ENCODE measurements around the gene FGF3. TPM values are rescaled to one million over a fixed set of nuclear protein-coding genes. Genes with fewer than 3 reads are reported as not detected.

FGF3 gene
- total RNA-seq, 1 donor from 2014 or later = not detected

DNA sequence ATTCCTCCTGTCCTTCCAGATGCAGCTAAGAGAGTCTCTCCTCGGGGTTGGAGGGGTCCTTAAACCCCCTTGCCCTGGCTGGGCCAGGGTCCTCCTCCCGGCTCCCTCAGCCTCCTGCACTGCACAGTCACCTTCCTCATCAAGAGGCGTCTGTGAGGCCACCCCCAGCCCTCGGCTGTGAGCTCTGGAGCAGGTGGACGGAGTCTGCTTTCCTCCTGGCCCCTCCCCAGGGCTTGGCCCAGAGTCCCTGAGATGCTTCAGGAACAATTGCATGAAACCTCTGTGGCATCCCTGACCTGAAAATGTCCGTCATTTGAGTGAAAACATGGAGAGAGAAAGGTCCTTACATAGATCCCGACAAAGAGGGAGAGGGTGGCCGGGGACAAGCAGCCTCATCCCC is 6.7 kb upstream of the FGF3 start:
- Mint-ChIP-seq H3K27me3 (ENCODE audit: low read depth) (peaks cover 8% of the 10 kb centered on the region), H3K36me3 (ENCODE audit: low read depth) (no peaks in the 10 kb centered on the region), H3K9me3 (no peaks in the 10 kb centered on the region), H3K27ac (no peak overlapping the region), H3K4me3 (ENCODE audit: low read depth) (no peak overlapping the region), H3K4me1 (ENCODE audit: low read depth) (no peaks in the 10 kb centered on the region)
- no peak for DNase-seq (ENCODE audit: low spot score)
- intact Hi-C loops (cut with micrococcal nuclease) = no loop called here

GRCh38 chr11:69825037-69825834 is 6.0 kb upstream of the FGF3 start:
- DNase-seq (ENCODE audit: low spot score) = no peak
- no peak overlapping the region for H3K27ac Mint-ChIP-seq
- intact Hi-C loops (cut with micrococcal nuclease) = no loop called here
- no peaks in the 10 kb centered on the region for H3K36me3 Mint-ChIP-seq (ENCODE audit: low read depth)
- H3K9me3 Mint-ChIP-seq = no peaks in the 10 kb centered on the region
- H3K4me3 Mint-ChIP-seq (ENCODE audit: low read depth) = no peak overlapping the region
- peaks cover 14% of the 10 kb centered on the region for H3K27me3 Mint-ChIP-seq (ENCODE audit: low read depth)
- no peaks in the 10 kb centered on the region for H3K4me1 Mint-ChIP-seq (ENCODE audit: low read depth)

DNA sequence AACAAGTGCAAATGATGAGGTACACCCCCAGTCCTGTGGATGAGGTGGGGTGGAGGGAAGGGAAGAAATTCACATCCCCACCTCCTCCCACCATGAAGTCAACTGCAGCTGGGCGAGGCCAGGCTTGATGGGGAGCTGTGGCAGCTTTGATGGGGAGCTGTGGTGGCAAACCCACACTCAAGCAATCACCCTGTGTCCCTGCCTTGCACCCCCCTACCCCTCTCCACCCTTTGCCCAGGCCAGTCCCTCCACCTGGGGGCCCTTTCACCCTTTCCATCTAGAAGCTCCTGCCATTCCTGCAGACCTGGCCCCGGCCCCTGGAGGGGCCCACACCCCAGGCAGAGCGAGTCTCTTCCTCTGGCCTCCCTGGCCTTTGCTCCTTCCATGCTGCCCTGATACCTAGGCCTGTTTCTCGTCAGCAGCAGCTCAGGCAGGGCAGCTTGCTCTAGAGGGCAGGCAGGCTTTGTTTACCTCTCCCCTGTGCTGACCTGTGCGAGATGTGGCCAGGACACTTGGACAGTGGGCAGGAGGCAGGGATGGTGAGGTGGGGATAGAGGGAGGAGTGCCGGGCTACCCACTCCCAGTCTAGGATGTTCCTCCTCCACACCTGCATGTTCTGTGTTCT is 4.5 kb upstream of the FGF3 start:
- Mint-ChIP-seq H3K27me3 (ENCODE audit: low read depth) (peaks cover 23% of the 10 kb centered on the region), H3K4me3 (ENCODE audit: low read depth) (no peak overlapping the region)
- DNase-seq (ENCODE audit: low spot score) = no peak

GRCh38 chr11:69822676-69823494 is 3.7 kb upstream of the FGF3 start:
- H3K27me3 Mint-ChIP-seq (ENCODE audit: low read depth) = peaks cover 23% of the 10 kb centered on the region
- no peak overlapping the region for H3K27ac Mint-ChIP-seq
- intact Hi-C loops (cut with micrococcal nuclease) = no loop called here
- no peaks in the 10 kb centered on the region for H3K36me3 Mint-ChIP-seq (ENCODE audit: low read depth)
- no peaks in the 10 kb centered on the region for H3K9me3 Mint-ChIP-seq
- no peaks in the 10 kb centered on the region for H3K4me1 Mint-ChIP-seq (ENCODE audit: low read depth)
- DNase-seq (ENCODE audit: low spot score) = no peak
- H3K4me3 Mint-ChIP-seq (ENCODE audit: low read depth) = no peak overlapping the region

More for the DNA sequence above, 4.5 kb upstream of the FGF3 start:
- no peaks in the 10 kb centered on the region for H3K4me1 Mint-ChIP-seq (ENCODE audit: low read depth)
- intact Hi-C loops (cut with micrococcal nuclease) = no loop called here
- H3K27ac Mint-ChIP-seq = no peak overlapping the region
- no peaks in the 10 kb centered on the region for H3K36me3 Mint-ChIP-seq (ENCODE audit: low read depth)
- no peaks in the 10 kb centered on the region for H3K9me3 Mint-ChIP-seq

DNA sequence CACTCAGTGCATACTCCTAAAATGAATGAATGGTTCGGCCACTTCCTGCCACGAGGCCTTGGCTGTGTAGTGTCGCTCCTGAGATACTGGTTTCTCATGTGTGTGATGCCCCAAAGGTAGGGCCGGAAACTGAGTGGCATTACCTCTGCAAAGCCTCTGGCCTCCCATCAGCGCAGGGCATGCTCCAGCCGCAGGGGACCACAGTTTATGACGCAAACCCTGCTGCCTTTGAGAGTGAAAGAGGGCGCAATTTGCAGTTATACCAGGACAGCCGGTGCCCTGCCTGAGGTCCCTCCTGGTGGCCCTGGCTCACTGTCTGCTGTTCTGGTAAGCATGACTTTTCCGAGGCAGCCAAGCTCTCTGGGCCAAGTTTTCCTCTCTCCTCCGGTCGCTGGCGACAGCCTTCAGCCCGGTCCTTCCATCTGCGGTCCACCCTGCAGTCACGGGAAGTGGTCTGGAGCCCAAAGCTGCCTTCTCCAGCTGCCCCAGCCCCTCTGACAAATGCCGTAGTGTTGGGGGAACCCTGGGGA is 2.4 kb upstream of the FGF3 start:
- Mint-ChIP-seq H3K27ac (no peak overlapping the region), H3K4me1 (ENCODE audit: low read depth) (no peaks in the 10 kb centered on the region), H3K27me3 (ENCODE audit: low read depth) (peaks cover 26% of the 10 kb centered on the region), H3K36me3 (ENCODE audit: low read depth) (no peaks in the 10 kb centered on the region), H3K9me3 (no peaks in the 10 kb centered on the region), H3K4me3 (ENCODE audit: low read depth) (no peak overlapping the region)
- no peak for DNase-seq (ENCODE audit: low spot score)
- intact Hi-C loops (cut with micrococcal nuclease) = no loop called here

- Mint-ChIP-seq H3K4me3 (ENCODE audit: low read depth) (no peak overlapping the region), H3K9me3 (no peaks in the 10 kb centered on the region), H3K4me1 (ENCODE audit: low read depth) (no peaks in the 10 kb centered on the region), H3K27me3 (ENCODE audit: low read depth) (peaks cover 34% of the 10 kb centered on the region), H3K36me3 (ENCODE audit: low read depth) (no peaks in the 10 kb centered on the region), H3K27ac (no peak overlapping the region)
- DNase-seq (ENCODE audit: low spot score) = no peak
- intact Hi-C loops (cut with micrococcal nuclease) = no loop called here
Observed at GRCh38 chr11:69820441-69820840, 1.2 kb upstream of the FGF3 start.

GRCh38 chr11:69819541-69820070 is 390 bp upstream of the FGF3 start:
- intact Hi-C loops (cut with micrococcal nuclease) = loop anchor here (2.0 to 5.0 kb wide), 2 partner anchors 117 to 181 kb away; partner anchors contain the start of gene FGF19
- no peaks in the 10 kb centered on the region for H3K36me3 Mint-ChIP-seq (ENCODE audit: low read depth)
- H3K9me3 Mint-ChIP-seq = no peaks in the 10 kb centered on the region
- DNase-seq (ENCODE audit: low spot score) = no peak
- no peak overlapping the region for H3K4me3 Mint-ChIP-seq (ENCODE audit: low read depth)
- no peak overlapping the region for H3K27ac Mint-ChIP-seq
- H3K4me1 Mint-ChIP-seq (ENCODE audit: low read depth) = no peaks in the 10 kb centered on the region
- H3K27me3 Mint-ChIP-seq (ENCODE audit: low read depth) = peaks cover 38% of the 10 kb centered on the region

DNA sequence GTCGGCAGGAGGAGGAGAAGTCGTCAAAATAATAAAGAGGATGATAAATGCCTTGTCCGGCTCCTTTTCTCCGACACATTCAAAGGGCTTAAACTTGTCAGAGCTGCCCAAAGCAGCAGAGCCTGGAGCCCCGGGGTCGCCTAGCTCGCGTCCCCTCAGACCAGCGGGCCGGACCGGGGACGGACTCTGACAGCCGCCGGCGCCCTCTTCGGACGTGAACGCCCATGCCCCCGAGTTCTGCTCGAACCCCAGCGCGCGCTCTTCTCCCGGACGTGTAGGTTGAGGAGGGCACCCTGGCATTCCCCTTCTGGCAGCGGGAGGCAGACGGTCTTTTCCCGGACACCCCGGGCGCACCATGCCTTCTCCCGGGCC is 999 bp downstream of the FGF3 start:
- Mint-ChIP-seq H3K27ac (no peak overlapping the region), H3K4me1 (ENCODE audit: low read depth) (no peaks in the 10 kb centered on the region), H3K4me3 (ENCODE audit: low read depth) (no peak overlapping the region), H3K27me3 (ENCODE audit: low read depth) (peaks cover 40% of the 10 kb centered on the region), H3K9me3 (no peaks in the 10 kb centered on the region), H3K36me3 (ENCODE audit: low read depth) (no peaks in the 10 kb centered on the region)
- intact Hi-C loops (cut with micrococcal nuclease) = loop anchor here (2.0 to 5.0 kb wide), 2 partner anchors 116 to 179 kb away; partner anchors contain the start of gene FGF19
- no peak for DNase-seq (ENCODE audit: low spot score)

- H3K27me3 Mint-ChIP-seq (ENCODE audit: low read depth) = peaks cover 40% of the 10 kb centered on the region
- no peaks in the 10 kb centered on the region for H3K4me1 Mint-ChIP-seq (ENCODE audit: low read depth)
- H3K27ac Mint-ChIP-seq = no peak overlapping the region
- no peak overlapping the region for H3K4me3 Mint-ChIP-seq (ENCODE audit: low read depth)
- DNase-seq (ENCODE audit: low spot score) = no peak
- intact Hi-C loops (cut with micrococcal nuclease) = loop anchor here (2.0 to 5.0 kb wide), 2 partner anchors 115 to 179 kb away; partner anchors contain the start of gene FGF19
- H3K9me3 Mint-ChIP-seq = no peaks in the 10 kb centered on the region
- no peaks in the 10 kb centered on the region for H3K36me3 Mint-ChIP-seq (ENCODE audit: low read depth)
Observed at GRCh38 chr11:69817265-69818230, 1.7 kb downstream of the FGF3 start.

GRCh38 chr11:69816671-69817070 is 2.5 kb downstream of the FGF3 start:
- H3K4me1 Mint-ChIP-seq (ENCODE audit: low read depth) = no peaks in the 10 kb centered on the region
- H3K9me3 Mint-ChIP-seq = no peaks in the 10 kb centered on the region
- intact Hi-C loops (cut with micrococcal nuclease) = loop anchor here (5.0 kb wide), 1 partner anchor 114 kb away; the partner anchor contains the start of gene FGF19
- no peaks in the 10 kb centered on the region for H3K36me3 Mint-ChIP-seq (ENCODE audit: low read depth)
- H3K27ac Mint-ChIP-seq = no peak overlapping the region
- no peak for DNase-seq (ENCODE audit: low spot score)
- peaks cover 36% of the 10 kb centered on the region for H3K27me3 Mint-ChIP-seq (ENCODE audit: low read depth)
- no peak overlapping the region for H3K4me3 Mint-ChIP-seq (ENCODE audit: low read depth)

DNA sequence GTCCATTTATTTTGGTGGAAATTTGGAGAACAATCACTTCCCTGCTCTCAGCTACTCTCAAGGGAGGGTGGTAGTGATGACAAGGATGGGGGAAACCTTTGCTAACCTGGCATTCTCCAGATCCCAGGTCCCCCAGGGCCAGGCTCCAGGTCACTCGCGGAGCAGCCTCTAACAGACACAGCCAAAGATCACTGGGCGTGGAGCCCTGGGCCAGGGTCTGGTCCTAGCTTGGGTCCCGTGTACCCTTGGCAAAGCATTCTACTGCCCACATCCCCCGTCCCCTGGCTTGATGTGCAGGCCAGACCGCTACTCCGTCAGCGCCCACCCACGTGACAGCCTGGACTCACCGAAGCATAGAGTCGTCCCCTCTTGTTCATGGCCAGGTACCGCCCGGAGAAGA is 3.2 kb downstream of the FGF3 start:
- Mint-ChIP-seq H3K36me3 (ENCODE audit: low read depth) (no peaks in the 10 kb centered on the region), H3K27me3 (ENCODE audit: low read depth) (peaks cover 35% of the 10 kb centered on the region), H3K4me3 (ENCODE audit: low read depth) (no peak overlapping the region), H3K9me3 (no peaks in the 10 kb centered on the region), H3K27ac (no peak overlapping the region), H3K4me1 (ENCODE audit: low read depth) (no peaks in the 10 kb centered on the region)
- intact Hi-C loops (cut with micrococcal nuclease) = loop anchor here (5.0 kb wide), 1 partner anchor 114 kb away; the partner anchor contains the start of gene FGF19
- DNase-seq (ENCODE audit: low spot score) = no peak
